GM19455 (cell line): ENCODE data around the gene USP49.

Experiments
- ATAC-seq: cut with Tn5 transposase; IDR thresholded peaks from one replicate; pipeline ENCODE4 v1.9.1; 2021; ENCODE audit not compliant: unreplicated experiment

Gene USP49

GRCh38 chr6:41931792-41932191 lies 36.6 kb upstream of the USP49 start:
- ATAC-seq: no peak

- ATAC-seq: no peak
Observed at GRCh38 chr6:41929924-41930323, 34.7 kb upstream of the USP49 start.

GRCh38 chr6:41927253-41927652 lies 32.1 kb upstream of the USP49 start:
- no peak for ATAC-seq

DNA sequence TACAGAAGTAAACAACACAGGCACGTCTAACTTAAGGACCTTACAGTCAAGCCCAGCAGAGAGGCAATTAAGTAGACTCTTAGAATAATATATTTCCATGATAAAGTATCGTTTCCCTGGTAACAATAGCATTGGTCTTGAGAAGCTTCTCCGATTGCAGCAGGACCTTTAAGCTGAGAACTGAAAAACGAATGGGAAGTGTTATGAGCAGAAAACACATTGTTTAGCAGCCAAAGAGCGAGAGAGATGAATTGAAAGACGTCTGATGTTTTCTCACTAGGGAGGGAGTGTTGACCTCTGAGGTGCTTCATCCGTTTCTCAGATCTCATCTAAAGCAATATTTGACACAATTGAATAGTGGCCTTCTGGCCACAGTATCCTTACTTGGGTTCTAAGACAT lies 27.0 kb upstream of the USP49 start:
- ATAC-seq: no peak

DNA sequence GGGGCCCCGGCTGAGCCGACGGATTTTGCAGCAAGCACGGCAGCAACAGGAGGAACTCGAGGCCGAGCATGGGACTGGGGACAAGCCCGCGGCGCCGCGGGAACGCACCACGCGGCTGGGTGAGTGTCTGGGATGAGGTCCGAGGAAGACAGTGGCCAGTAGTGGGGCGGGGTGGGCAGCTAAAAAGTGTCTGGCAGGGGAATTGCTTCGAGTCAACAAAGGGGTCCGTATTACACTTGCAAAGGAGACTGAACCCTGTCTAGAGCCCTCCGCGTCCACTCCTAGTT lies 26.5 kb upstream of the USP49 start:
- peak; percentile 3 for ATAC-seq

DNA sequence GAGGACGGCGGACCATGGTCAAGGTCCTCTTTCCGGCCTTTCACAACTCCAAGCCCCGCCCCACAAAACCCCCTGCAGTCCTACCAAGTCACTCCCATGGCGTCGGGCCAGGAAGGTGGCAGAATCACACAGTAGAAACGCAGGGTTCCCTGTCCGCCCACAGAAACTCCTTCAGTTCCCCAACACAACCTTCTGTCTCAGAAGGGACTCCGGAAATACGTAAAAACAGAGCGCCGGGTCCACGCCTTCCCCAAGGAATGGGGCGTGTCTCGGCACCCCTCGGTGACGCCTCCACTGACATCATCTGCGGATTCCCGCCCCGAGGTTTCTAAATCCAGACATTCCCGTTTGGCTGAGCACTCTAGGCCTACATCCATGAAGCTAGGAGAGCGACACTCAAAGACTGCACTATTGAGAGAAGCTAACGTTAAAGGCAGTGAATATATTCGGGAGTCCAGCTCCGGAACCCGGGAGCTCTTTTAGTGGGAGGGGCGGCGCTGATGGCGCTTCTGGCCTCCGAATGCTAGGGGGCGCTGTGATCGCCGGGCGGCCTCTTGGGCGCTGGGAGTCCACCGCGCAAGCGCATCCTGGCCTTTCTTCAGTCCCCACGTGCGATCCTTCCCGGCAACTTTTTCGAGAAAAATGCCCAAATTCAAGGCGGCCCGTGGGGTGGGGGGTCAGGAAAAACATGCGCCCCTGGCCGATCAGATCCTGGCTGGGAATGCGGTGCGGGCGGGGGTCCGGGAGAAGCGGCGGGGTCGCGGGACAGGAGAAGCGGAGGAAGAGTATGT lies 25.9 kb upstream of the USP49 start, which contains the start of the genes BYSL and MED20:
BYSL (plus strand) TSS at position 579 of the 791 bp plus-strand sequence; CDS start at position 643, 64 bp downstream.
MED20 (minus strand) TSS at position 219 of the 791 bp plus-strand sequence; CDS start at position 98, 121 bp downstream.
- ATAC-seq: peak; percentile 85

DNA sequence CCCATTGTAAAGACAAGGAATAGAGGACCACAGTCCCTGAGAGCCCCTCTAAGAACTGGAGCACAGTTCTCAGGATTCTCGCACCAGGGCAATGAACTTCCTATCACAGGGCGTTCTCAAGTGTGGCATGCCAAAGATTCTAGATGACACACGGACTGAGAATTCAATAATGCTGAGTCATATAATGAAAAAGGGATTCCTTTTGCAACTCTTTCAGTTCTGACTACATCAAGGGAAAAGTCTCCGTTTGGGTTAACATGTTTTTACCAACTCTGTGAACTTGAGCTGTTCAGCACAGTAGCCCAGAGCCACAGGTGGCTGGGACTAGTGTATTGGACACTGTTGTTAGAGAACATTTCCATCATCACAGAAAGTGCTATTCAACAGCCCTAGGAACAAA lies 22.4 kb upstream of the USP49 start:
- no peak for ATAC-seq

DNA sequence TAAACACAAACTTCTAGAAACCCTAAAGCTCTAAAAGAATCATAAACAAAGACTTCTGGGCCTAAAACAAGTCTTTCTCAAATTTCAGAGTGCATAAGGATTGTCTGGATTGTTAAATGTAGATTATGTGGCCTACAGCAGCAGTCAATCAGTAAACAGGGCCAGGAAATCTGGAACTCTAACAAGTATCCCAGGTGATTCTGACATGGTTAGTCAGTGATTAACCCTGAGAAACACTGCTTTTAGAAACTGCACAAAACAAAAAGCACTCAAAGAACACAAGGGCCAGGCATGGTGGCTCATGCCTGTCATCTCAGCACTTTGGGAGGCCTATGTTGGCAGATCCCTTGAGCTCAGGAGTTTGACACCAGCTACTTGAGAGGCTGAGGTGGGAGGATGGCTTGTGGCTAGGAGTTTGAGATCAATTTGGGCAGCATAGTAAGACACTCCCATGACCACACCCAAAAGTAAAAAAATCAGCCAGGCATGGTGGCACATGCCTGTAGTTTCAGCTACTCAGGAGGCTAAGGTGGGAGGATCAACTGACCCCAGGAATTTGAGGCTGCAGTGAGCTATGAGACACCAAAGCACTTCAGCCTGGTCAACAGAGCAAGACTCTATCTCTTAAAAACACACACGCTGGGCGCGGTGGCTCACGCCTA lies 19.8 kb upstream of the USP49 start:
- ATAC-seq: no peak

DNA sequence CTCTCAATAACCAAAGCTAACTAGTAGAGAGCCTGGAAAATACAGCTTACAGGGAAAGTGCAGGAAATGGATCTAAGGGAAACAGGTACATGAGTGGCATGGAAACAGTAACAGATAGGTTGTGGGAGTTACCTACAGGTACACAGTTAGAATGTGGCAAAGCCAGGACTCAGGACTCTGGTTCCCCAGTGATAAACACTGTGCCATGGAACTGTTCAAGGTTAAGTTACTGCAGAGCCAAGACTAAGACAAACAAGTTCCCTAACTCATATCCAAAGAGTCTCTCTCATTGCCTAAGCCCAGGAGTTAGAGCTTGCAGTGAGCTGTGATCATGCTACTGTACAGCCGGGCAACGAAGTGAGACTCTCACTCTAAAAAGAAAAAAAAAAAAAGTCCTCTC lies 19.2 kb upstream of the USP49 start:
- no peak for ATAC-seq

GRCh38 chr6:41909727-41910126 lies 14.6 kb upstream of the USP49 start:
- ATAC-seq: no peak

DNA sequence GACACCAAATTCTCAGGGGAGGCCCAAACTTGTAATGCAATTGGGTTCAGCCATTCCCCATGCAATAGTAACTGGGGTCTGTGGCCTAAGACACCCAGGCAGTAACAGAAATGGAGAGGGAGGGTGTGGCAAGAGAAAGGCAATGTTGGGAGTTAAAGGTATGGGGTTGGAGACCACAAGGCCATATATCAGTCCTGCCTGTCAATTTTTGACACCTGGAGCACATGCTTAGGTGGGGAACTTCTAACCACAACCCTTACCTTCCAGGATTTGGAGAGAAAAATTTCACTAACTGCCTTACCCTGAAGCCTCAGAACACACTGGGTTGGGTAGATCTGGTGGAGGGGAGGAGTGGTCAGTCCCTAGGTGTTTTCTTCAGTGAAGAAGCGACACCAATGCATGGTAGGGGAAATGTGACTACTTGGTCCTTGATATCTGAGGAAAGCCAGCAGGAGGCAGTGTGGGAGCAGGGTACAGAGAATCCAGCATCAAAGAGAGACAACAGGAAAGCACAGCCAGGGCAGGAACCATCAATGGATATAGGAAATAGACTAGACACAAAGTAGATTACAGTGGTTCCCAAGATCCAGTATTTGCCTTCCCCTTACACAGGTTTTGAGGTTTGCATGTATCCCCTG lies 6.8 kb upstream of the USP49 start:
- no peak for ATAC-seq

DNA sequence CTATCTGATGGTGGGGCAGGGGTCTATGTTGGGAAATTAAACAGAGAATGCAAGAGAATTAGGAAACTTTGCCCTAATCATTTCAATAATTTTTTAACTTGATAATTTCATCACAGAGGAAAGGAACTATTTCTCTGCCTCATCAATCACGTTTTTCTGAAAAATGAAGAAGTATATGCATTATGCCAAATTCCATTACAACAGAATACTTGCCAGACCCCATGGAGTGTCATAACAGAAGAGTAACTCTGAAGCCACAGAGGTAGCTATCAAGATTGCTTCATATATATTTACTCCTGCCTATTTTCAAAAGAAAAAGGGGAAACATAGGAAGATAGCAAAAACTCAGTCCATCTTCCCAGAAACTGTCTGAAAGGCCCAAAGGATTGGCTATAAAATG lies 5.7 kb upstream of the USP49 start:
- ATAC-seq: no peak

DNA sequence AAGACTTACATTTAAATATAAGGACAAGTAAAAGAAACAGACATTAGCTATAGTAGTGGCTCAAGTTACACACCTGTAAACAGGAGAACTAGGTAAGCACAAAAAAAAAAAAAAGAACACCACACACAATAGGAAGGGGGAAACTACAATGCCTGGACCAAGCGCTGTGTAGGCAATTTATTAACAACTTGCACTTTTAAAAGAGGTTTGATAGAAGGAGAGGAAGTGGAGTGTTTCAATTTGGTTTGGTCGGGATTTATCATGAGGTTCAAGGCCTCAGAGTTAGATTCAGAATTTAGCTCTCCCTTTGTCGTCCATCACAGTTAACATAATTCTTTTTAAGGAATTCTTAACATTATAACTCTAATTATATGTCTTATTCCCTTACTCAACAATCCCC lies 1.1 kb upstream of the USP49 start:
- ATAC-seq: no peak

- ATAC-seq: peak; percentile 39
Observed at GRCh38 chr6:41894366-41895299, 542 bp downstream of the USP49 start.

- ATAC-seq: no peak
Observed at GRCh38 chr6:41892921-41893564, 2.1 kb downstream of the USP49 start.

- ATAC-seq: no peak
Observed at GRCh38 chr6:41887331-41887751, 7.8 kb downstream of the USP49 start.

DNA sequence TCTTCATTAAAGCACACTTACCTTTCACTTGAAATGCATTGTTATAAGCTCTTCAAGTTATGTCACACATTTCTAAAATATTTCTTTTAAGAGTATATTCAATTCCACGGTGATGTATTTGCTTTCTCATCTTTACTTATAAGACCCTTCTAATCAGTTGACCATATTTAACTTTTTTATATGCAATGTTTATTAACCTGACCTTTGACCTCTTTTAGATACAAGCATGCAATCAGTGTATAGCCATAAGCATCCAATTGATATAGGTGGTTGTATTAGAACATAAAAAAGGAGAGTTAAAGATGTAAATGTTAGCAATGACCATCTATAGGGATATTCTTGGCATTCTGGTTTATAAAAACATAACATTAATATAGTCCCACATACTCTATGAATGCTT lies 9.2 kb downstream of the USP49 start:
- ATAC-seq: no peak

DNA sequence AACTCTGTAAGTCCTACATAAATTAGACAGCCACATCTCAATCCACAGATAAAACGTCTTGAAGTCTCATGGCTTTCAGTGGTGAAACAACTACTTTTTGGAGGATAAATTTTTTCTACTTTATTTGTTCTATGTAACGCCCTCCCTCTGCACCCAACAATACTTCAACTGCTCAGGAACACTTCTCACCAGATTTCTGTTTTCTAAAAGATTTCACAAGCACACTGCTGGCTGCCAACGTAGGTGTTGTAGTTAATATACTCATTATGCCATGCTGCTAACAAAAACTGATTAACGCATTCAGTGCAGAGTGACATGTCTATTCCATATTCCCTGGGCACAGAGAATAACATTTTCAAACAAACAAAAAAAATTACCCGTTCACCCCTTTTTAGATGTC lies 10.2 kb downstream of the USP49 start:
- no peak for ATAC-seq

GRCh38 chr6:41881506-41881905 lies 13.7 kb downstream of the USP49 start:
- no peak for ATAC-seq

DNA sequence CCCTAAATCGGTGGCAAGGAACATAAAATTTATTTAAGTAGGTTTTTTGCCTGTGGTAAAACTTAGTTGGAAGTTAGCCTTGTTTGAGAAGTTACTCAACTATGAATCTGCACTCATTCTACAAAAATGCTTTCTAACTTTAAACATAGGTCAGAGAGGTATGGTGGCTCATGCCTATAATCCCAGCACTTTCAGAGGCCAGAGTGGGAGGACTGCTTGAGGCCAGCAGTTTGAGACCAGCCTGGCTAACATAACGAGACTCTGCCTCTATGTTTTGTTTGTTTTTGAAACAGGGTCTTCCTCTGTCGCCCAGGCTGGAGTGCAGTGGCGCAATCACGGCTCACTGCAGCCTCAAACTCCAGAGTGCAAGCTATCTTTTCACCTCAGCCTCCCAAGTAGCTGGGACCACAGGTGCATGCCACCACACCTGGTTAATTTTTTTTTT lies 16.2 kb downstream of the USP49 start:
- ATAC-seq: no peak
